Measurements from ENCODE around the gene EDDM3A. TPM values are rescaled to one million over a fixed set of nuclear protein-coding genes. Genes with fewer than 3 reads are reported as not detected.

The EDDM3A gene
- total and polyA plus RNA-seq, 10 of the 15 experiments (the other 5 are each of a cell fraction or from before 2014, with no cell fraction given): not detected

DNA sequence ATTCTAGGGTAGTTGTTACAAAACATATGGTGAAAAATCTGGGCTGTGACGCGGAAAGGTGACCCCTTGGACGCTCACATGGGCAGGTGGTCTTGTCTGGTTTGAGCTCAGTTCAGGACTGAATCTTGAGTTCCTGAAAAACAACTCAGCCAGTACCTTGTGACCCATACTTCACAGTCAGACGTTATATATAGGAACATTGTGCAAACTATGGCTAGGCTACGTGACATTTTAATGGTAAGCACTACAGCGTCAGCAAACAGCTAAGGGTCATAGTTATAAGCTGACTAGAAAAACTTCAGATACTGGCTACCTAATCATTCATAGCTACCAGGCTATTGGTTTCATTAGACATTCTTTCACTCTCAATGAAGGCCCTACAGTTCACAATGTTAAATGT is 14.8 kb upstream of the EDDM3A start:
- CTCF ChIA-PET: interaction anchor here (1.2 kb wide), 1 partner anchor 27 kb away, joined by 3 read pairs; no protein-coding TSS in a partner anchor
- Histone ChIP-seq H3K9me3 (replicated peaks; ENCODE audit: control insufficient read depth, insufficient read depth, low read length) (no peaks in the 10 kb centered on the region), H4K20me1 (ENCODE audit: control insufficient read depth, insufficient read depth) (no peaks in the 10 kb centered on the region), H2AFZ (ENCODE audit: control insufficient read depth, low read depth, low read length) (no peak overlapping the region), H3K79me2 (ENCODE audit: control insufficient read depth, insufficient read depth, low read length) (no peaks in the 10 kb centered on the region), H3K4me3 (no peak overlapping the region), H3K4me2 (ENCODE audit: control insufficient read depth, insufficient read depth) (no peak overlapping the region), H3K36me3 (ENCODE audit: control insufficient read depth in 2 of 2, insufficient read depth in 2 of 2, low read length in 1 of 2) (no peaks in the 10 kb centered on the region), H3K4me1 (ENCODE audit: control insufficient read depth, insufficient read depth, low read length) (no peaks in the 10 kb centered on the region), H3K27ac (ENCODE audit: control insufficient read depth, insufficient read depth) (no peak overlapping the region), H3K27me3 (replicated peaks in 1 of 2; ENCODE audit: control insufficient read depth in 2 of 2, insufficient read depth in 2 of 2, low read length in 1 of 2) (peaks cover 0 to 4% of the 10 kb centered on the region in 2 experiments; a peak in 2 of 4 replicates), H3K9ac (ENCODE audit: control insufficient read depth, insufficient read depth, low read length) (no peak overlapping the region)
- 36% methylated on average over 6 of the region's 6 CpGs for WGBS (ENCODE audit: insufficient coverage, insufficient replicate concordance, low lambda C conversion rate, missing lambda C conversion rate)
- TF ChIP-seq BCL11A (IDR thresholded peaks at IDR 0.05; ENCODE audit: low read depth, low read length) (no peak), JUNB (IDR thresholded peaks at IDR 0.05) (no peak), ZBED1 (IDR thresholded peaks at IDR 0.05; ENCODE audit: borderline replicate concordance) (no peak), ZSCAN29 (IDR thresholded peaks at IDR 0.05) (no peak), SIX5 (IDR thresholded peaks at IDR 0.05; ENCODE audit: low read depth, low read length, severe bottlenecking) (no peak), POLR2AphosphoS5 (IDR thresholded peaks at IDR 0.05; ENCODE audit: low read length) (no peak), STAT3 (IDR thresholded peaks at IDR 0.05; ENCODE audit: low read depth, low read length) (no peak), KLF5 (IDR thresholded peaks at IDR 0.05; ENCODE audit: partially characterized antibody) (no peak), STAT1 (conservative IDR thresholded peaks at IDR 0.05) (no peak), RB1 (IDR thresholded peaks at IDR 0.05; ENCODE audit: borderline replicate concordance) (no peak), RAD51 (IDR thresholded peaks at IDR 0.05) (no peak), EP300 (IDR thresholded peaks at IDR 0.05; ENCODE audit: borderline replicate concordance in 1 of 2, control insufficient read depth in 1 of 2, low read depth in 2 of 2, low read length in 2 of 2) (no peak), BHLHE40 (IDR thresholded peaks at IDR 0.05; ENCODE audit: borderline replicate concordance in 1 of 2, low read depth in 2 of 2, low read length in 1 of 2) (no peak), TAF1 (IDR thresholded peaks at IDR 0.05; ENCODE audit: borderline replicate concordance, low read depth, low read length) (no peak), ZNF24 (IDR thresholded peaks at IDR 0.05) (no peak), CUX1 (IDR thresholded peaks at IDR 0.05; ENCODE audit: insufficient replicate concordance, low read depth, low read length) (no peak), YY1 (IDR thresholded peaks at IDR 0.05; ENCODE audit: low read depth, low read length) (no peak)
- TF ChIP-seq, protein P1, sequence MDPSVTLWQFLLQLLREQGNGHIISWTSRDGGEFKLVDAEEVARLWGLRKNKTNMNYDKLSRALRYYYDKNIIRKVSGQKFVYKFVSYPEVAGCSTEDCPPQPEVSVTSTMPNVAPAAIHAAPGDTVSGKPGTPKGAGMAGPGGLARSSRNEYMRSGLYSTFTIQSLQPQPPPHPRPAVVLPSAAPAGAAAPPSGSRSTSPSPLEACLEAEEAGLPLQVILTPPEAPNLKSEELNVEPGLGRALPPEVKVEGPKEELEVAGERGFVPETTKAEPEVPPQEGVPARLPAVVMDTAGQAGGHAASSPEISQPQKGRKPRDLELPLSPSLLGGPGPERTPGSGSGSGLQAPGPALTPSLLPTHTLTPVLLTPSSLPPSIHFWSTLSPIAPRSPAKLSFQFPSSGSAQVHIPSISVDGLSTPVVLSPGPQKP (IDR thresholded peaks at IDR 0.05; ENCODE audit: low read depth, low read length): no peak
- TF ChIP-seq, protein P2, sequence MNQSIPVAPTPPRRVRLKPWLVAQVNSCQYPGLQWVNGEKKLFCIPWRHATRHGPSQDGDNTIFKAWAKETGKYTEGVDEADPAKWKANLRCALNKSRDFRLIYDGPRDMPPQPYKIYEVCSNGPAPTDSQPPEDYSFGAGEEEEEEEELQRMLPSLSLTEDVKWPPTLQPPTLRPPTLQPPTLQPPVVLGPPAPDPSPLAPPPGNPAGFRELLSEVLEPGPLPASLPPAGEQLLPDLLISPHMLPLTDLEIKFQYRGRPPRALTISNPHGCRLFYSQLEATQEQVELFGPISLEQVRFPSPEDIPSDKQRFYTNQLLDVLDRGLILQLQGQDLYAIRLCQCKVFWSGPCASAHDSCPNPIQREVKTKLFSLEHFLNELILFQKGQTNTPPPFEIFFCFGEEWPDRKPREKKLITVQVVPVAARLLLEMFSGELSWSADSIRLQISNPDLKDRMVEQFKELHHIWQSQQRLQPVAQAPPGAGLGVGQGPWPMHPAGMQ (IDR thresholded peaks at IDR 0.05; ENCODE audit: borderline replicate concordance): no peak
- intact Hi-C loops (cut with micrococcal nuclease; ENCODE audit: unreplicated experiment): no loop called here
- DNase-seq (ENCODE audit: low read depth, low spot score): no peak
- in situ Hi-C loops (cut with MboI): no loop called here
- SMC1A ChIA-PET (ENCODE audit: uncharacterized antibody, unreplicated experiment): interaction anchor here (1.0 kb wide), 1 partner anchor 35 kb away, joined by 3 read pairs; no protein-coding TSS in a partner anchor
- no peak for ATAC-seq
- RAD21 ChIA-PET (ENCODE audit: unreplicated experiment): no interaction called here
- BruUV-seq (replicated peaks): no TSS peak
- POLR2A ChIA-PET: no interaction called here
- FAIRE-seq: no peak

Measured in GM12878 (cell line).